Upper lobe of left lung (tissue), 6 donors: ENCODE results near the gene RABGAP1. TPM values are rescaled to one million over a fixed set of nuclear protein-coding genes. Genes with fewer than 3 reads are reported as not detected.

Source experiments
- ATAC-seq, 2 donors: fragments of 200-7000 bp; cut with Tn5 transposase; one replicate each; pipeline ENCODE4 v1.9.1; 2022; ENCODE audit warnings: mild to moderate bottlenecking in 2 of 2, moderate library complexity in 2 of 2; ENCODE audit not compliant: low FRiP score in 2 of 2
- DNase-seq, 2 donors: peaks; one replicate each; pipeline ENCODE4 v3.0.0-alpha.2; 2019 to 2020
- H3K27ac ChIP-seq, 4 donors: fragments of 200-600 bp; sonication (generic); one replicate each; pipeline ENCODE4 v1.5.1; 2016 to 2019
- H3K27me3 ChIP-seq, 4 donors: fragments of 200-600 bp; sonication (generic); one replicate each; pipeline ENCODE4 v1.5.1; 2017 to 2019
- H3K36me3 ChIP-seq, 4 donors: fragments of 200-600 bp; sonication (generic); one replicate each; pipeline ENCODE4 v1.5.1; 2016 to 2019
- H3K4me1 ChIP-seq, 4 donors: fragments of 200-600 bp; sonication (generic); one replicate each; pipeline ENCODE4 v1.5.1; 2018 to 2019
- H3K4me3 ChIP-seq, 4 donors: fragments of 200-600 bp; sonication (generic); one replicate each; pipeline ENCODE4 v1.5.1; 2017 to 2019; ENCODE audit warnings: mild to moderate bottlenecking in 2 of 4, moderate library complexity in 1 of 4
- H3K9me3 ChIP-seq, 4 donors: fragments of 200-600 bp; sonication (generic); one replicate each; pipeline ENCODE4 v1.5.1; 2018 to 2019
- CTCF ChIP-seq, 6 experiments: fragments of 450-650 bp in 4 of 6; fragments of 200-600 bp in 2 of 6; sonication (generic) in 2 of 6; IDR thresholded peaks; one replicate each; pipeline ENCODE4 v1.5.1; 2016 to 2019; ENCODE audit warnings: antibody characterized with exemption in 6 of 6
- EP300 ChIP-seq, 4 donors: sonication (generic); formaldehyde crosslinking; IDR thresholded peaks; one replicate each; pipeline ENCODE4 v1.5.1; 2017; ENCODE audit warnings: antibody characterized with exemption in 4 of 4, control low read depth in 2 of 4
- POLR2A ChIP-seq, 4 donors: fragments of 450-650 bp; IDR thresholded peaks; one replicate each; pipeline ENCODE4 v1.5.1; 2016 to 2017; ENCODE audit warnings: antibody characterized with exemption in 4 of 4, mild to moderate bottlenecking in 2 of 4
- POLR2AphosphoS5 ChIP-seq, 2 donors: sonication (generic); formaldehyde crosslinking; IDR thresholded peaks; one replicate each; pipeline ENCODE4 v1.5.1; 2017; ENCODE audit warnings: antibody characterized with exemption in 2 of 2
- WGBS, 2 donors: methylation state at CpG; one replicate each; pipeline ENCODE4 v1.1.5; 2017 to 2018; 5-methylcytosine and 5-hydroxymethylcytosine counted together
- total RNA-seq, 6 donors: library from RNA; depleted of rRNA in 4 of 6; stranded (reverse); fragments of >200 nt in 4 of 6; gene quantifications; one replicate each; pipeline versions ENCODE4 v1.1.0 to v1.2.1, GENCODE V29; 2016 to 2021
- donor health status: DM: no; HTN: no; CAD: no; lungs with moderate emphysema.
- donor health status: DM: no; HTN: yes; CAD: no; lungs with severe emphysema.

RABGAP1 gene
- total RNA-seq, 6 donors from 2014 or later = 41.7 to 147 (median 62.6) TPM

- no peak overlapping the region for H3K4me3 ChIP-seq
- peaks cover 3 to 96% (median 26%) of the 10 kb centered on the region in 4 donors for H3K36me3 ChIP-seq
- DNase-seq (no peak), ATAC-seq (no peak)
- no peaks in the 10 kb centered on the region for H3K27me3 ChIP-seq
- TF ChIP-seq POLR2A (IDR thresholded peaks at IDR 0.05) (no peak), POLR2AphosphoS5 (IDR thresholded peaks at IDR 0.05) (no peak), CTCF (IDR thresholded peaks at IDR 0.05) (no peak), EP300 (IDR thresholded peaks at IDR 0.05) (no peak)
- no peaks in the 10 kb centered on the region for H3K9me3 ChIP-seq
- no peak overlapping the region for H3K27ac ChIP-seq
- H3K4me1 ChIP-seq = no peaks in the 10 kb centered on the region
- WGBS, 2 donors = 77 to 89% methylated on average over 1 of the region's 1 CpG
These were observed 148.2 kb downstream of the RABGAP1 start for GRCh38 chr9:123089040-123089439.

GRCh38 chr9:123089790-123090189 lies 149.0 kb downstream of the RABGAP1 start:
- Histone ChIP-seq H3K4me1 (no peaks in the 10 kb centered on the region), H3K27me3 (no peaks in the 10 kb centered on the region), H3K4me3 (no peak overlapping the region), H3K9me3 (no peaks in the 10 kb centered on the region), H3K36me3 (peaks cover 3 to 95% (median 23%) of the 10 kb centered on the region in 4 donors), H3K27ac (no peak overlapping the region)
- DNase-seq (no peak), ATAC-seq (no peak)
- no peak for TF ChIP-seq CTCF (IDR thresholded peaks at IDR 0.05)
- TF ChIP-seq EP300 (IDR thresholded peaks at IDR 0.05) = no peak
- WGBS, 2 donors = 92 to 96% methylated on average over 5 of the region's 5 CpGs

- Histone ChIP-seq H3K36me3 (peaks cover 3 to 90% (median 21%) of the 10 kb centered on the region in 4 donors), H3K9me3 (no peaks in the 10 kb centered on the region), H3K4me1 (no peaks in the 10 kb centered on the region), H3K4me3 (no peak overlapping the region), H3K27ac (no peak overlapping the region), H3K27me3 (no peaks in the 10 kb centered on the region)
- TF ChIP-seq EP300 (IDR thresholded peaks at IDR 0.05) = no peak
- no peak for TF ChIP-seq POLR2A (IDR thresholded peaks at IDR 0.05)
- TF ChIP-seq CTCF (IDR thresholded peaks at IDR 0.05) = no peak
- no peak for TF ChIP-seq POLR2AphosphoS5 (IDR thresholded peaks at IDR 0.05)
- 86 to 88% methylated on average over 8 of the region's 8 CpGs for WGBS, 2 donors
- no peak for ATAC-seq
- no peak for DNase-seq
These were observed 149.5 kb downstream of the RABGAP1 start for GRCh38 chr9:123090198-123090896.

GRCh38 chr9:123090956-123091355 lies 150.1 kb downstream of the RABGAP1 start:
- 85 to 87% methylated on average over 2 of the region's 2 CpGs for WGBS, 2 donors
- no peak for DNase-seq

More at GRCh38 chr9:123090956-123091355, 150.1 kb downstream of the RABGAP1 start:
- H3K4me3 ChIP-seq = no peak overlapping the region
- H3K9me3 ChIP-seq = no peaks in the 10 kb centered on the region
- no peaks in the 10 kb centered on the region for H3K27me3 ChIP-seq
- TF ChIP-seq CTCF (IDR thresholded peaks at IDR 0.05) = no peak
- TF ChIP-seq POLR2A (IDR thresholded peaks at IDR 0.05) = no peak
- no peak for TF ChIP-seq EP300 (IDR thresholded peaks at IDR 0.05)
- no peak for TF ChIP-seq POLR2AphosphoS5 (IDR thresholded peaks at IDR 0.05)
- no peak overlapping the region for H3K27ac ChIP-seq
- H3K36me3 ChIP-seq = peaks cover 3 to 90% (median 22%) of the 10 kb centered on the region in 4 donors
- H3K4me1 ChIP-seq = no peaks in the 10 kb centered on the region
- ATAC-seq = no peak
